MM.1S (cell line): Measurements from ENCODE around the gene OR5B2.

Experiments
- DNase-seq: peaks from one replicate; pipeline ENCODE4 v3.0.0-alpha.2; 2015
- H2AFZ ChIP-seq: fragments of 300-600 bp; sonication (generic); 2 replicates; pipeline ENCODE4 v1.6.0; 2016; ENCODE audit warnings: antibody characterized with exemption, low read length
- H3F3A ChIP-seq: fragments of 300-600 bp; sonication (generic); 2 replicates; pipeline ENCODE4 v1.6.1; 2016; ENCODE audit warnings: mild to moderate bottlenecking, antibody characterized with exemption, low read length, moderate library complexity, mixed read lengths; ENCODE audit not compliant: insufficient read depth
- H3K27ac ChIP-seq: fragments of 300-600 bp; sonication (generic); 2 replicates; pipeline ENCODE4 v1.5.1; 2016; ENCODE audit warnings: mild to moderate bottlenecking, low read length
- H3K27me3 ChIP-seq: fragments of 300-600 bp; sonication (generic); replicated peaks from 2 replicates; pipeline ENCODE4 v1.6.0; 2016; ENCODE audit warnings: low read length; ENCODE audit not compliant: insufficient read depth
- H3K36me3 ChIP-seq: fragments of 300-600 bp; sonication (generic); replicated peaks from 2 replicates; pipeline ENCODE4 v1.6.1; 2016; ENCODE audit warnings: mild to moderate bottlenecking, low read length, mixed read lengths; ENCODE audit not compliant: insufficient read depth
- H3K4me1 ChIP-seq: fragments of 300-600 bp; sonication (generic); 2 replicates; pipeline ENCODE4 v1.6.1; 2016; ENCODE audit warnings: low read length, mixed read lengths
- H3K4me2 ChIP-seq: fragments of 300-600 bp; sonication (generic); 2 replicates; pipeline ENCODE4 v1.6.0; 2016; ENCODE audit warnings: low read depth, low read length
- H3K4me3 ChIP-seq: fragments of 300-600 bp; sonication (generic); 2 replicates; pipeline ENCODE4 v1.5.1; 2016; ENCODE audit warnings: low read length, mixed read lengths
- H3K79me2 ChIP-seq: fragments of 300-600 bp; sonication (generic); 2 replicates; pipeline ENCODE4 v1.6.1; 2016; ENCODE audit warnings: mixed run types, low read length, mixed read lengths
- H3K9ac ChIP-seq: fragments of 300-600 bp; sonication (generic); 2 replicates; pipeline ENCODE4 v1.6.1; 2016; ENCODE audit warnings: low read length, mixed read lengths
- H3K9me2 ChIP-seq: fragments of 300-600 bp; sonication (generic); replicated peaks from 2 replicates; pipeline ENCODE4 v1.6.1; 2016; ENCODE audit warnings: mild to moderate bottlenecking, low read length, mixed read lengths; ENCODE audit not compliant: insufficient read depth
- H3K9me3 ChIP-seq: fragments of 300-600 bp; sonication (generic); replicated peaks from 2 replicates; pipeline ENCODE4 v1.6.1; 2016; ENCODE audit warnings: mild to moderate bottlenecking, low read length, mixed read lengths; ENCODE audit not compliant: insufficient read depth
- H4K20me1 ChIP-seq: fragments of 300-600 bp; sonication (generic); 2 replicates; pipeline ENCODE4 v1.6.1; 2016; ENCODE audit warnings: mild to moderate bottlenecking, low read length, moderate library complexity, mixed read lengths; ENCODE audit not compliant: insufficient read depth
- CTCF ChIP-seq: fragments of 300-600 bp; sonication (generic); IDR thresholded peaks from 2 replicates; pipeline ENCODE4 v1.5.1; 2016; ENCODE audit warnings: antibody characterized with exemption, low read length, mixed read lengths
- EZH2 ChIP-seq: fragments of 300-600 bp; sonication (generic); optimal IDR thresholded peaks from 2 replicates; pipeline ENCODE3; 2017; ENCODE audit warnings: low read depth, mild to moderate bottlenecking, antibody characterized with exemption, low read length, mixed read lengths
- EZH2phosphoT487 ChIP-seq: fragments of 300-600 bp; sonication (generic); IDR thresholded peaks from 2 replicates; pipeline ENCODE4 v1.6.1; 2018; ENCODE audit warnings: antibody characterized with exemption, low read length

The OR5B2 gene

GRCh38 chr11:58428021-58428420 is at the start of gene OR5B2:
OR5B2 (minus strand) TSS chr11:58428121; CDS start chr11:58423261, 4,860 bp downstream.
- DNase-seq: no peak
- H3K4me3 ChIP-seq: no peak within 1 kb of the TSS

GRCh38 chr11:58471892-58472291 is 44.0 kb upstream of the OR5B2 start:
- no peaks in the 10 kb centered on the region for H3K9me2 ChIP-seq
- DNase-seq: no peak
- no peak for TF ChIP-seq EZH2phosphoT487
- no peak for TF ChIP-seq CTCF
- no peak for TF ChIP-seq EZH2
- H3K4me1 ChIP-seq: no peaks in the 10 kb centered on the region
- H3K9me3 ChIP-seq: no peaks in the 10 kb centered on the region
- H3K27me3 ChIP-seq: no peaks in the 10 kb centered on the region
- H3K4me2 ChIP-seq: no peak overlapping the region
- H3K9ac ChIP-seq: no peak overlapping the region
- no peaks in the 10 kb centered on the region for H4K20me1 ChIP-seq
- no peaks in the 10 kb centered on the region for H3K79me2 ChIP-seq
- no peaks in the 10 kb centered on the region for H3F3A ChIP-seq
- no peaks in the 10 kb centered on the region for H3K36me3 ChIP-seq
- H3K4me3 ChIP-seq: no peak overlapping the region
- no peak overlapping the region for H3K27ac ChIP-seq
- no peak overlapping the region for H2AFZ ChIP-seq

More at GRCh38 chr11:58428021-58428420, at the start of gene OR5B2:
- Histone ChIP-seq H3K4me1 (no peaks in the 10 kb centered on the region), H3K27ac (no peak within 1 kb of the TSS), H2AFZ (no peak within 1 kb of the TSS), H3K9me2 (no peaks in the 10 kb centered on the region), H3K79me2 (no peaks in the 10 kb centered on the region), H3K9me3 (no peaks in the 10 kb centered on the region), H3F3A (no peaks in the 10 kb centered on the region), H3K27me3 (no peaks in the 10 kb centered on the region), H3K4me2 (no peak within 1 kb of the TSS), H4K20me1 (no peaks in the 10 kb centered on the region), H3K9ac (no peak within 1 kb of the TSS), H3K36me3 (no peaks in the 10 kb centered on the region)
- TF ChIP-seq CTCF (no peak), EZH2 (no peak), EZH2phosphoT487 (no peak)

GRCh38 chr11:58466293-58466692 is 38.4 kb upstream of the OR5B2 start:
- no peaks in the 10 kb centered on the region for H3K9me3 ChIP-seq
- no peaks in the 10 kb centered on the region for H3K36me3 ChIP-seq
- H3K4me3 ChIP-seq: no peak overlapping the region
- H3K79me2 ChIP-seq: no peaks in the 10 kb centered on the region
- H3K9ac ChIP-seq: no peak overlapping the region
- H3F3A ChIP-seq: no peaks in the 10 kb centered on the region
- TF ChIP-seq EZH2phosphoT487: no peak
- TF ChIP-seq EZH2: no peak
- TF ChIP-seq CTCF: no peak
- no peak overlapping the region for H3K27ac ChIP-seq
- H3K4me2 ChIP-seq: no peak overlapping the region
- no peaks in the 10 kb centered on the region for H3K27me3 ChIP-seq
- H3K9me2 ChIP-seq: no peaks in the 10 kb centered on the region
- no peaks in the 10 kb centered on the region for H3K4me1 ChIP-seq
- DNase-seq: no peak
- H2AFZ ChIP-seq: no peak overlapping the region
- no peaks in the 10 kb centered on the region for H4K20me1 ChIP-seq
